Measurements from ENCODE around the gene DPYSL3. TPM values are rescaled to one million over a fixed set of nuclear protein-coding genes. Genes with fewer than 3 reads are reported as not detected.

DPYSL3 gene
- total RNA-seq, 1 donor from 2014 or later: 42.4 TPM

DNA sequence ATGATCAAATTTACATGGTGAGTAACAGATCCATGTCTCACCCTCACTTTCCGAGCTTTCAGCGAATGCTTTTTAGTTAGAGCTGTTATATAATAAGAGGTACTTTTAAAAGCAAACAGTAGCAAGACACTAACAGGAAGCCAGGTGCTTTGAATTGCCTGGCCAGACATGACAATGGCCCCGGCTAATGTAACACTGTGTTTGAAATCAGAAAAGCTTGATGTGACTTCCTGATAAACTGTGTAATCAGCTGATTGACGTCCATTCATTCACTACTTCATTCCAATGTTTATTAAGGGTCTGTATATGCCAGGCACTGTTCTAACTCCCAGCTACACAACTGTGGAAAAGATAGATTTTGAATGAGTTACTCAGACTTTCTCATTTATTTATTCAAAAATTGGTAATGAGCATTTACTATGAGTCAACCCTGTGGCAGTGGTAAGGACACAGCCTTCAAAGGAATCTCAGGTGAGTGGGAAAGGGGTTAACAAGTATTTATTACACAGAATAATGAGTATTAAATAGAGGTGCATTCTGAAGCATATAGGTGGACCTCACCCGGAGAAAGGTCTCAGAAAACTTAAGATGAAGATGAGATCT, 26.6 kb downstream of the DPYSL3 start:
- no peaks in the 10 kb centered on the region for H3K27me3 ChIP-seq (ENCODE audit: control insufficient read depth, insufficient read depth, low read length)
- H3K4me3 ChIP-seq (ENCODE audit: low read depth, low read length): no peak overlapping the region
- no peak for DNase-seq (ENCODE audit: low read depth)
- no peak for TF ChIP-seq CTCF (IDR thresholded peaks at IDR 0.05; ENCODE audit: insufficient read depth, low read length, poor library complexity, severe bottlenecking)
- no peaks in the 10 kb centered on the region for H3K36me3 ChIP-seq (ENCODE audit: control insufficient read depth, insufficient read depth, low read length)

DNA sequence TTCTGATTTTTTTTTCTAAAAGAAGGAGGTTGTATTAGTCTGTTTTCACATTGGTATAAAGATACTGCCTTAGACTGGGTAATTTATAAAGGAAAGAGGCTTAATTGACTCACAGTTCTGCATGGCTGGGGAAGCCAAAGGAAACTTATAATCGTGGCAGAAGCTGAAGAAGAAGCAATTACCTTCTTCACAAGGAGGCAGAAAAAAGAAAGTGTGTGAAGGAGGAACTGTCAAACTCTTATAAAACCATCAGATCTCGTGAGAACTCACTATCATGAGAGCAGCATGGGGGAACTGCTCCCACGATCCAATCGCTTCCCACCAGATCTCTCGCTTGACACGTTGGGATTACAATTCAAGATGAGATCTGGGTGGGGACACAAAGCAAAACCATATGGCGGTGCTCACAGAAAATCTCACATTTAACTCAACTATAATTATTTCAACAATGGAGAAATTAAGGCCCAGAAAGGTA, 27.1 kb downstream of the DPYSL3 start:
- Histone ChIP-seq H3K36me3 (ENCODE audit: control insufficient read depth, insufficient read depth, low read length) (no peaks in the 10 kb centered on the region), H3K4me3 (ENCODE audit: low read depth, low read length) (no peak overlapping the region), H3K27me3 (ENCODE audit: control insufficient read depth, insufficient read depth, low read length) (no peaks in the 10 kb centered on the region)
- DNase-seq (ENCODE audit: low read depth): no peak
- no peak for TF ChIP-seq CTCF (IDR thresholded peaks at IDR 0.05; ENCODE audit: insufficient read depth, low read length, poor library complexity, severe bottlenecking)

- no peak for DNase-seq (ENCODE audit: low read depth)
- Histone ChIP-seq H3K27me3 (ENCODE audit: control insufficient read depth, insufficient read depth, low read length) (no peaks in the 10 kb centered on the region), H3K36me3 (ENCODE audit: control insufficient read depth, insufficient read depth, low read length) (no peaks in the 10 kb centered on the region), H3K4me3 (ENCODE audit: low read depth, low read length) (no peak overlapping the region)
- TF ChIP-seq CTCF (IDR thresholded peaks at IDR 0.05; ENCODE audit: insufficient read depth, low read length, poor library complexity, severe bottlenecking): no peak
Observed at GRCh38 chr5:147481874-147482705, 27.8 kb downstream of the DPYSL3 start.

GRCh38 chr5:147481376-147481775, 28.5 kb downstream of the DPYSL3 start:
- Histone ChIP-seq H3K36me3 (ENCODE audit: control insufficient read depth, insufficient read depth, low read length) (no peaks in the 10 kb centered on the region), H3K27me3 (ENCODE audit: control insufficient read depth, insufficient read depth, low read length) (no peaks in the 10 kb centered on the region), H3K4me3 (ENCODE audit: low read depth, low read length) (no peak overlapping the region)
- no peak for TF ChIP-seq CTCF (IDR thresholded peaks at IDR 0.05; ENCODE audit: insufficient read depth, low read length, poor library complexity, severe bottlenecking)
- no peak for DNase-seq (ENCODE audit: low read depth)

GRCh38 chr5:147479949-147480348, 29.9 kb downstream of the DPYSL3 start:
- no peaks in the 10 kb centered on the region for H3K36me3 ChIP-seq (ENCODE audit: control insufficient read depth, insufficient read depth, low read length)
- no peak for TF ChIP-seq CTCF (IDR thresholded peaks at IDR 0.05; ENCODE audit: insufficient read depth, low read length, poor library complexity, severe bottlenecking)
- no peak for DNase-seq (ENCODE audit: low read depth)
- H3K4me3 ChIP-seq (ENCODE audit: low read depth, low read length): no peak overlapping the region
- H3K27me3 ChIP-seq (ENCODE audit: control insufficient read depth, insufficient read depth, low read length): no peaks in the 10 kb centered on the region

Data from kidney epithelial cell (primary cell).